Lower leg skin (tissue), 3 donors: ENCODE measurements around the gene PMVK.

Experiments
- CTCF ChIP-seq, 3 donors: fragments of 450-650 bp; IDR thresholded peaks; one replicate each; pipeline ENCODE4 v1.5.1; 2016; ENCODE audit warnings: antibody characterized with exemption in 3 of 3, mild to moderate bottlenecking in 3 of 3, moderate library complexity in 2 of 3
- POLR2A ChIP-seq, 2 donors: fragments of 450-650 bp; IDR thresholded peaks; one replicate each; pipeline ENCODE4 v1.6.1; 2016 to 2017; ENCODE audit warnings: antibody characterized with exemption in 2 of 2, mild to moderate bottlenecking in 1 of 2, moderate library complexity in 1 of 2

- TF ChIP-seq CTCF (IDR thresholded peaks at IDR 0.05) (no peak), POLR2A (IDR thresholded peaks at IDR 0.05) (no peak)
These were observed 25.7 kb downstream of the PMVK start for GRCh38 chr1:154910851-154911250.
